Sigmoid colon (tissue), 3 donors: ENCODE results near the gene RPLP1.
A peak's percentile ranks its signal among the peaks of the same experiment; 100 is the strongest.

Experiments used
- POLR2A ChIP-seq, 2 donors: fragments of 450-650 bp; IDR thresholded peaks; one replicate each; pipeline ENCODE4 v1.6.1; 2016; ENCODE audit warnings: antibody characterized with exemption in 2 of 2, mild to moderate bottlenecking in 2 of 2, moderate library complexity in 2 of 2
- TF ChIP-seq, protein P1 (sequence below), 4 experiments: fragments of 450-650 bp in 3 of 4; fragments of 200-600 bp in 1 of 4; IDR thresholded peaks; one replicate each; pipeline ENCODE4 v1.5.1; 2016 to 2019; ENCODE audit warnings: antibody characterized with exemption in 4 of 4, mild to moderate bottlenecking in 3 of 4, moderate library complexity in 2 of 4

DNA sequence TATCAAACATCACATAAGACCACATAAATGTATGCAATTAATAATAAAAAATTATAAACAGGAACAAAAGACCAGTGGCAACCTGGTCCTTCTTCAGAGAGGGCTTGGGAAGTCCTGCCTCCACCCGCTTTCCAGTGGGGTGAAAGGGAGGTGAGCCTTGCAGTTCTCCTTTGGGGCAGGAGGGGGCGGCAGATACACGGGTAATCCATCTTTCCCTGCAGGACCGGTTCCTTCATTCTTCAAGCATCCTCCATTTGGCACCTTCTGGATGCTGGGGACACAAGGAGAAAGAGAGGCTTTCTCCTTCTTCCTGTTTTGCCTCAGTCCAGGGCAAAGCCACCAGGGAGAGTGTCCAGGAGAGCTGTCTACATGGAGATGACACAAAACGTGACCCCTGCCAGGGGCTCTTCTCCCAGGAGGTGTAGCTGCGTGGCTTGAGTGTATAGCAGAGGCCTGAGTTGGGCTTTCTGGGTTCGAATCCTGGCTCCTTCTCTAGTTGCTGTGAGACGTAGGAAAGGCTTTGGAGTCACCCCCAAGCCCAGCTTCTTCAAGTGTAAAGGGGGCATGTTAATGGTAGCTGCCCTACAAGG lies 23.2 kb downstream of the RPLP1 start:
- no peak for TF ChIP-seq POLR2A (IDR thresholded peaks at IDR 0.05)
- TF ChIP-seq, protein P1, sequence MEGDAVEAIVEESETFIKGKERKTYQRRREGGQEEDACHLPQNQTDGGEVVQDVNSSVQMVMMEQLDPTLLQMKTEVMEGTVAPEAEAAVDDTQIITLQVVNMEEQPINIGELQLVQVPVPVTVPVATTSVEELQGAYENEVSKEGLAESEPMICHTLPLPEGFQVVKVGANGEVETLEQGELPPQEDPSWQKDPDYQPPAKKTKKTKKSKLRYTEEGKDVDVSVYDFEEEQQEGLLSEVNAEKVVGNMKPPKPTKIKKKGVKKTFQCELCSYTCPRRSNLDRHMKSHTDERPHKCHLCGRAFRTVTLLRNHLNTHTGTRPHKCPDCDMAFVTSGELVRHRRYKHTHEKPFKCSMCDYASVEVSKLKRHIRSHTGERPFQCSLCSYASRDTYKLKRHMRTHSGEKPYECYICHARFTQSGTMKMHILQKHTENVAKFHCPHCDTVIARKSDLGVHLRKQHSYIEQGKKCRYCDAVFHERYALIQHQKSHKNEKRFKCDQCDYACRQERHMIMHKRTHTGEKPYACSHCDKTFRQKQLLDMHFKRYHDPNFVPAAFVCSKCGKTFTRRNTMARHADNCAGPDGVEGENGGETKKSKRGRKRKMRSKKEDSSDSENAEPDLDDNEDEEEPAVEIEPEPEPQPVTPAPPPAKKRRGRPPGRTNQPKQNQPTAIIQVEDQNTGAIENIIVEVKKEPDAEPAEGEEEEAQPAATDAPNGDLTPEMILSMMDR (IDR thresholded peaks at IDR 0.05), result peak; percentile 70 to 91 (median 87)
